Measurements from ENCODE around the gene RALB. TPM values are rescaled to one million over a fixed set of nuclear protein-coding genes. Genes with fewer than 3 reads are reported as not detected.

The RALB gene
- total and polyA plus RNA-seq, 8 donors = 26.3 to 87.4 (median 41.5) TPM

GRCh38 chr2:120265006-120265405 lies 12.4 kb downstream of the RALB start:
- Histone ChIP-seq H3K36me3 (peaks cover 0 to 5% (median 0%) of the 10 kb centered on the region in 4 donors), H3K9me3 (peaks cover 0 to 7% (median 0%) of the 10 kb centered on the region in 4 donors), H3K4me3 (no peak overlapping the region), H3K27ac (peak overlapping the region in 2 of 5 donors; percentile 37 to 48), H3K27me3 (no peaks in the 10 kb centered on the region), H3K4me1 (peaks cover 0 to 68% (median 17%) of the 10 kb centered on the region in 4 donors)
- TF ChIP-seq POLR2A (IDR thresholded peaks at IDR 0.05) (no peak), POLR2AphosphoS5 (IDR thresholded peaks at IDR 0.05) (no peak), EP300 (IDR thresholded peaks at IDR 0.05) (no peak), CTCF (IDR thresholded peaks at IDR 0.05) (no peak)
- intact Hi-C loops (cut with DNase I; ENCODE audit: low total_unique reads) = no loop called here
- WGBS, 5 donors = 68 to 79% (median 75%) methylated on average over 12 of the region's 12 CpGs
- DNase-seq = no peak

- no peak overlapping the region for H3K27ac ChIP-seq
- no peak for TF ChIP-seq EP300 (IDR thresholded peaks at IDR 0.05)
- TF ChIP-seq CTCF (IDR thresholded peaks at IDR 0.05) = no peak
- no peak for TF ChIP-seq POLR2A (IDR thresholded peaks at IDR 0.05)
- no peak for TF ChIP-seq POLR2AphosphoS5 (IDR thresholded peaks at IDR 0.05)
- no peak for DNase-seq
- 85 to 94% (median 91%) methylated on average over 8 of the region's 8 CpGs for WGBS, 5 donors
- no peaks in the 10 kb centered on the region for H3K27me3 ChIP-seq
- peaks cover 7 to 57% (median 20%) of the 10 kb centered on the region in 4 donors for H3K4me1 ChIP-seq
- H3K9me3 ChIP-seq = no peaks in the 10 kb centered on the region
- peaks cover 0 to 5% (median 0%) of the 10 kb centered on the region in 4 donors for H3K36me3 ChIP-seq
- H3K4me3 ChIP-seq = no peak overlapping the region
- intact Hi-C loops (cut with DNase I; ENCODE audit: low total_unique reads) = no loop called here
These were observed 14.7 kb downstream of the RALB start for GRCh38 chr2:120267348-120267747.

GRCh38 chr2:120269076-120269744 lies 16.6 kb downstream of the RALB start:
- H3K9me3 ChIP-seq = no peaks in the 10 kb centered on the region
- peaks cover 0 to 5% (median 0%) of the 10 kb centered on the region in 4 donors for H3K36me3 ChIP-seq
- H3K27ac ChIP-seq = no peak overlapping the region
- H3K4me1 ChIP-seq = peaks cover 7 to 41% (median 19%) of the 10 kb centered on the region in 4 donors
- TF ChIP-seq CTCF (IDR thresholded peaks at IDR 0.05) (no peak), EP300 (IDR thresholded peaks at IDR 0.05) (no peak), POLR2AphosphoS5 (IDR thresholded peaks at IDR 0.05) (no peak), POLR2A (IDR thresholded peaks at IDR 0.05) (no peak)
- DNase-seq = no peak
- intact Hi-C loops (cut with DNase I; ENCODE audit: low total_unique reads) = no loop called here
- WGBS, 5 donors = 85 to 92% (median 88%) methylated on average over 11 of the region's 11 CpGs
- H3K27me3 ChIP-seq = no peaks in the 10 kb centered on the region
- no peak overlapping the region for H3K4me3 ChIP-seq

- Histone ChIP-seq H3K36me3 (peaks cover 0 to 5% (median 0%) of the 10 kb centered on the region in 4 donors), H3K27ac (peak overlapping the region in 1 of 5 donors; percentile 2), H3K4me3 (no peak overlapping the region), H3K4me1 (peaks cover 7 to 36% (median 16%) of the 10 kb centered on the region in 4 donors), H3K9me3 (no peaks in the 10 kb centered on the region), H3K27me3 (no peaks in the 10 kb centered on the region)
- DNase-seq = no peak
- intact Hi-C loops (cut with DNase I; ENCODE audit: low total_unique reads) = no loop called here
- WGBS, 5 donors = 21 to 45% (median 26%) methylated on average over 1 of the region's 1 CpG
- TF ChIP-seq POLR2A (IDR thresholded peaks at IDR 0.05) (no peak), POLR2AphosphoS5 (IDR thresholded peaks at IDR 0.05) (no peak), CTCF (IDR thresholded peaks at IDR 0.05) (no peak), EP300 (IDR thresholded peaks at IDR 0.05) (no peak)
These were observed 17.2 kb downstream of the RALB start for GRCh38 chr2:120269816-120270215.

Measured in stomach (tissue), 9 donors.